ENCODE results near the gene GABARAP. TPM values are rescaled to one million over a fixed set of nuclear protein-coding genes. Genes with fewer than 3 reads are reported as not detected.

GABARAP gene
- total and polyA plus RNA-seq, 4 experiments from 2014 or later, result 324 to 896 (median 534) TPM

GRCh38 chr17:7253082-7253481, 10.8 kb upstream of the GABARAP start:
- Mint-ChIP-seq H3K36me3 (peaks cover 12 to 54% of the 10 kb centered on the region in 2 donors), H3K27me3 (no peaks in the 10 kb centered on the region), H3K4me3 (peak overlapping the region; percentile 91 to 97 (median 94)), H3K9me3 (peaks cover 0 to 1% (median 0%) of the 10 kb centered on the region in 8 donors), H3K27ac (peak overlapping the region; percentile 98 to 100 (median 99)), H3K4me1 (peaks cover 25 to 49% (median 38%) of the 10 kb centered on the region in 4 donors)
- intact Hi-C loops (cut with micrococcal nuclease), result loop anchor here (2.0 to 5.0 kb wide), 3 partner anchors 206 to 319 kb away; partner anchors contain the start of gene POLR2A
- Histone ChIP-seq H3K27me3 (ENCODE audit: insufficient read depth, low read length) (no peaks in the 10 kb centered on the region), H3K4me1 (ENCODE audit: insufficient read depth, low read length) (peaks cover 37% of the 10 kb centered on the region), H3K9me3 (ENCODE audit: control insufficient read depth in 1 of 2, low read length in 2 of 2) (no peaks in the 10 kb centered on the region), H3K4me3 (ENCODE audit: low read length in 2 of 2) (peak overlapping the region; percentile 71 to 92), H3K27ac (ENCODE audit: low read depth, low read length) (peak overlapping the region; percentile 98), H3K36me3 (ENCODE audit: insufficient read depth, low read length) (peaks cover 4% of the 10 kb centered on the region)
- ChIA-PET CTCF (ENCODE audit: partially characterized antibody) (no interaction called here), POLR2A (ENCODE audit: partially characterized antibody) (no interaction called here)
- DNase-seq, result no peak

- H3K4me3 Mint-ChIP-seq, result peak within 1 kb of the TSS; percentile 91 to 97 (median 95)
- peak within 1 kb of the TSS; percentile 98 for H3K27ac ChIP-seq (ENCODE audit: low read depth, low read length)
Measured at GRCh38 chr17:7252176-7253043, 10.2 kb upstream of the GABARAP start, which contains the start of gene ELP5. Gene ELP5 (plus strand): TSS chr17:7252215. CDS start chr17:7252551, 336 bp downstream.

GRCh38 chr17:7251661-7252175, 9.5 kb upstream of the GABARAP start, which contains the start of gene CTDNEP1:
Gene CTDNEP1 (minus strand): TSS chr17:7251734. CDS start chr17:7251296, 438 bp downstream.
- H3K27me3 Mint-ChIP-seq, result no peaks in the 10 kb centered on the region
- intact Hi-C loops (cut with micrococcal nuclease), result loop anchor here (1.0 to 5.0 kb wide), 8 partner anchors 10 to 321 kb away; partner anchors contain the start of genes EIF5A, PHF23, POLR2A and TMEM256
- peak; percentile 99 to 100 (median 99) for DNase-seq
- peaks cover 25 to 53% (median 40%) of the 10 kb centered on the region in 4 donors for H3K4me1 Mint-ChIP-seq
- H3K27me3 ChIP-seq (ENCODE audit: insufficient read depth, low read length), result no peaks in the 10 kb centered on the region
- peak within 1 kb of the TSS; percentile 98 to 100 (median 99) for H3K27ac Mint-ChIP-seq
- peak within 1 kb of the TSS; percentile 71 to 92 for H3K4me3 ChIP-seq (ENCODE audit: low read length in 2 of 2)
- peaks cover 0 to 1% (median 0%) of the 10 kb centered on the region in 8 donors for H3K9me3 Mint-ChIP-seq
- peaks cover 7% of the 10 kb centered on the region for H3K36me3 ChIP-seq (ENCODE audit: insufficient read depth, low read length)
- H3K36me3 Mint-ChIP-seq, result peaks cover 12 to 48% of the 10 kb centered on the region in 2 donors
- H3K4me1 ChIP-seq (ENCODE audit: insufficient read depth, low read length), result peaks cover 37% of the 10 kb centered on the region
- CTCF ChIA-PET (ENCODE audit: partially characterized antibody), result interaction anchor here (0.8 to 1.7 kb wide), 2 partner anchors 15 to 206 kb away, joined by 3 read pairs; no protein-coding TSS in a partner anchor
- peak within 1 kb of the TSS; percentile 98 for H3K27ac ChIP-seq (ENCODE audit: low read depth, low read length)
- peak within 1 kb of the TSS; percentile 91 to 97 (median 95) for H3K4me3 Mint-ChIP-seq
- H3K9me3 ChIP-seq (ENCODE audit: control insufficient read depth in 1 of 2, low read length in 2 of 2), result no peaks in the 10 kb centered on the region
- POLR2A ChIA-PET (ENCODE audit: partially characterized antibody), result interaction anchor here (0.6 to 4.8 kb wide), 13 partner anchors 10 to 436 kb away, joined by 3 to 115 read pairs (median 4); partner anchors contain the start of genes ACADVL, ACAP1, DLG4 and DVL2

More at GRCh38 chr17:7252176-7253043, 10.2 kb upstream of the GABARAP start, which contains the start of gene ELP5:
- H3K4me1 ChIP-seq (ENCODE audit: insufficient read depth, low read length), result peaks cover 37% of the 10 kb centered on the region
- ChIA-PET CTCF (ENCODE audit: partially characterized antibody) (no interaction called here), POLR2A (ENCODE audit: partially characterized antibody) (interaction anchor here (1.0 to 4.8 kb wide), 6 partner anchors 13 to 232 kb away, joined by 3 to 115 read pairs (median 6); partner anchors contain the start of genes ACADVL, DLG4, DVL2 and GABARAP)
- H3K27me3 ChIP-seq (ENCODE audit: insufficient read depth, low read length), result no peaks in the 10 kb centered on the region
- peaks cover 25 to 49% (median 38%) of the 10 kb centered on the region in 4 donors for H3K4me1 Mint-ChIP-seq
- intact Hi-C loops (cut with micrococcal nuclease), result loop anchor here (1.0 to 5.0 kb wide), 8 partner anchors 9 to 320 kb away; partner anchors contain the start of genes EIF5A, PHF23, POLR2A and TMEM256
- peak in 4 of 5 donors; percentile 86 to 92 (median 88) for DNase-seq
- peak within 1 kb of the TSS; percentile 71 to 92 for H3K4me3 ChIP-seq (ENCODE audit: low read length in 2 of 2)
- H3K9me3 ChIP-seq (ENCODE audit: control insufficient read depth in 1 of 2, low read length in 2 of 2), result no peaks in the 10 kb centered on the region
- peaks cover 4% of the 10 kb centered on the region for H3K36me3 ChIP-seq (ENCODE audit: insufficient read depth, low read length)
- H3K27me3 Mint-ChIP-seq, result no peaks in the 10 kb centered on the region
- H3K27ac Mint-ChIP-seq, result peak within 1 kb of the TSS; percentile 98 to 100 (median 99)
- peaks cover 12 to 51% of the 10 kb centered on the region in 2 donors for H3K36me3 Mint-ChIP-seq
- H3K9me3 Mint-ChIP-seq, result peaks cover 0 to 1% (median 0%) of the 10 kb centered on the region in 8 donors

GRCh38 chr17:7250695-7251627, 8.7 kb upstream of the GABARAP start:
- peak overlapping the region; percentile 91 to 97 (median 95) for H3K4me3 Mint-ChIP-seq
- DNase-seq, result peak in 2 of 5 donors; percentile 42 to 73
- H3K4me1 Mint-ChIP-seq, result peaks cover 28 to 57% (median 41%) of the 10 kb centered on the region in 4 donors
- Histone ChIP-seq H3K27me3 (ENCODE audit: insufficient read depth, low read length) (no peaks in the 10 kb centered on the region), H3K9me3 (ENCODE audit: control insufficient read depth in 1 of 2, low read length in 2 of 2) (no peaks in the 10 kb centered on the region), H3K36me3 (ENCODE audit: insufficient read depth, low read length) (peaks cover 9% of the 10 kb centered on the region), H3K4me3 (ENCODE audit: low read length in 2 of 2) (peak overlapping the region; percentile 40 to 92), H3K27ac (ENCODE audit: low read depth, low read length) (peak overlapping the region; percentile 98), H3K4me1 (ENCODE audit: insufficient read depth, low read length) (peaks cover 37% of the 10 kb centered on the region)
- ChIA-PET POLR2A (ENCODE audit: partially characterized antibody) (interaction anchor here (0.6 to 4.8 kb wide), 14 partner anchors 11 to 436 kb away, joined by 3 to 115 read pairs (median 4); partner anchors contain the start of genes ACADVL, ACAP1, DLG4 and DVL2), CTCF (ENCODE audit: partially characterized antibody) (interaction anchor here (0.8 to 1.7 kb wide), 2 partner anchors 15 to 205 kb away, joined by 3 read pairs; no protein-coding TSS in a partner anchor)
- H3K27me3 Mint-ChIP-seq, result no peaks in the 10 kb centered on the region
- H3K9me3 Mint-ChIP-seq, result peaks cover 0 to 1% (median 0%) of the 10 kb centered on the region in 8 donors
- intact Hi-C loops (cut with micrococcal nuclease), result loop anchor here (5.0 kb wide), 2 partner anchors 204 to 321 kb away; no protein-coding TSS in a partner anchor
- H3K27ac Mint-ChIP-seq, result peak overlapping the region; percentile 96 to 100 (median 98)
- H3K36me3 Mint-ChIP-seq, result peaks cover 15 to 48% of the 10 kb centered on the region in 2 donors

GRCh38 chr17:7249830-7250229, 7.6 kb upstream of the GABARAP start:
- Mint-ChIP-seq H3K9me3 (peaks cover 0 to 1% (median 0%) of the 10 kb centered on the region in 8 donors), H3K27me3 (no peaks in the 10 kb centered on the region), H3K4me3 (peak overlapping the region; percentile 91 to 97 (median 94)), H3K27ac (peak overlapping the region; percentile 95 to 99 (median 96)), H3K36me3 (peaks cover 15 to 45% of the 10 kb centered on the region in 2 donors), H3K4me1 (peaks cover 28 to 57% (median 41%) of the 10 kb centered on the region in 4 donors)
- peak overlapping the region; percentile 98 for H3K27ac ChIP-seq (ENCODE audit: low read depth, low read length)
- H3K9me3 ChIP-seq (ENCODE audit: control insufficient read depth in 1 of 2, low read length in 2 of 2), result no peaks in the 10 kb centered on the region
- peak overlapping the region; percentile 40 to 92 for H3K4me3 ChIP-seq (ENCODE audit: low read length in 2 of 2)
- ChIA-PET CTCF (ENCODE audit: partially characterized antibody) (interaction anchor here (0.6 to 1.2 kb wide), 2 partner anchors 8 to 29 kb away, joined by 3 read pairs; partner anchors contain the start of gene GABARAP), POLR2A (ENCODE audit: partially characterized antibody) (interaction anchor here (0.7 to 4.8 kb wide), 3 partner anchors 10 to 29 kb away, joined by 3 to 115 read pairs (median 4); partner anchors contain the start of genes DVL2, GABARAP and PHF23)
- no peaks in the 10 kb centered on the region for H3K27me3 ChIP-seq (ENCODE audit: insufficient read depth, low read length)
- peaks cover 37% of the 10 kb centered on the region for H3K4me1 ChIP-seq (ENCODE audit: insufficient read depth, low read length)
- peaks cover 13% of the 10 kb centered on the region for H3K36me3 ChIP-seq (ENCODE audit: insufficient read depth, low read length)
- no peak for DNase-seq
- intact Hi-C loops (cut with micrococcal nuclease), result loop anchor here (5.0 kb wide), 2 partner anchors 203 to 322 kb away; no protein-coding TSS in a partner anchor
